H9 (cell line): ENCODE data around the gene HRAS. TPM values are rescaled to one million over a fixed set of nuclear protein-coding genes. Genes with fewer than 3 reads are reported as not detected.

ENCODE experiments used
- DNase-seq: peaks from one replicate; pipeline ENCODE4 v3.0.0-alpha.2; 2017
- H2AFZ ChIP-seq: one replicate; pipeline ENCODE4 v1.6.1; 2013; ENCODE audit warnings: mild to moderate bottlenecking, low read length, control low read depth, moderate library complexity
- H2AK5ac ChIP-seq: 2 replicates; pipeline ENCODE4 v1.6.1; 2013; ENCODE audit warnings: low read length, control low read depth, mixed read lengths; ENCODE audit not compliant: insufficient read length
- H2BK120ac ChIP-seq: one replicate; pipeline ENCODE4 v1.6.1; 2013; ENCODE audit warnings: low read depth, mild to moderate bottlenecking, low read length, control low read depth, inconsistent platforms; ENCODE audit not compliant: poor library complexity, severe bottlenecking
- H2BK12ac ChIP-seq: 2 replicates; pipeline ENCODE4 v1.6.1; 2013; ENCODE audit warnings: low read length, control low read depth, mixed read lengths, low read depth; ENCODE audit not compliant: insufficient read length
- H2BK15ac ChIP-seq: 2 replicates; pipeline ENCODE4 v1.6.1; 2013; ENCODE audit warnings: low read depth, low read length, control low read depth
- H2BK20ac ChIP-seq: one replicate; pipeline ENCODE4 v1.6.1; 2013; ENCODE audit warnings: low read depth, mild to moderate bottlenecking, low read length, control low read depth, inconsistent platforms; ENCODE audit not compliant: poor library complexity, severe bottlenecking
- H2BK5ac ChIP-seq: 2 replicates; pipeline ENCODE4 v1.6.1; 2013; ENCODE audit warnings: low read length, control low read depth, mixed read lengths; ENCODE audit not compliant: insufficient read length
- H3K14ac ChIP-seq: 2 replicates; pipeline ENCODE4 v1.6.1; 2013; ENCODE audit warnings: low read length, control low read depth; ENCODE audit not compliant: insufficient read depth
- H3K18ac ChIP-seq: 2 replicates; pipeline ENCODE4 v1.6.1; 2013; ENCODE audit warnings: low read depth, mild to moderate bottlenecking, mixed read lengths, low read length, control low read depth; ENCODE audit not compliant: insufficient read length
- H3K23ac ChIP-seq: 2 replicates; pipeline ENCODE4 v1.6.1; 2013; ENCODE audit warnings: low read length, control low read depth, mixed read lengths, low read depth; ENCODE audit not compliant: insufficient read length
- H3K23me2 ChIP-seq: 2 replicates; pipeline ENCODE4 v1.6.1; 2013; ENCODE audit warnings: low read depth, mild to moderate bottlenecking, mixed read lengths, low read length, control low read depth; ENCODE audit not compliant: insufficient read length, poor library complexity, severe bottlenecking
- H3K27ac ChIP-seq: 2 replicates; pipeline ENCODE4 v1.5.1; 2013; ENCODE audit warnings: low read length, control low read depth, mixed read lengths, low read depth; ENCODE audit not compliant: insufficient read length
- H3K27me3 ChIP-seq: 2 replicates; pipeline ENCODE4 v1.6.1; 2013; ENCODE audit warnings: low read length, control low read depth, inconsistent platforms; ENCODE audit not compliant: insufficient read depth
- H3K4ac ChIP-seq: 2 replicates; pipeline ENCODE4 v1.6.1; 2013; ENCODE audit warnings: low read depth, mild to moderate bottlenecking, control low read depth, inconsistent platforms, low read length, moderate library complexity
- H3K4me1 ChIP-seq: 2 replicates; pipeline ENCODE4 v1.6.1; 2013; ENCODE audit warnings: low read length, control low read depth, inconsistent platforms; ENCODE audit not compliant: insufficient read depth
- H3K4me2 ChIP-seq: 2 replicates; pipeline ENCODE4 v1.6.1; 2013; ENCODE audit warnings: low read length, control low read depth, mixed read lengths; ENCODE audit not compliant: insufficient read length, insufficient read depth
- H3K56ac ChIP-seq: 2 replicates; pipeline ENCODE4 v1.6.1; 2013; ENCODE audit warnings: low read depth, mild to moderate bottlenecking, mixed read lengths, low read length, control low read depth; ENCODE audit not compliant: insufficient read length
- H3K79me1 ChIP-seq: 2 replicates; pipeline ENCODE4 v1.6.1; 2013; ENCODE audit warnings: low read depth, mild to moderate bottlenecking, moderate library complexity, low read length, control low read depth, inconsistent platforms; ENCODE audit not compliant: insufficient read depth, poor library complexity, severe bottlenecking
- H3K79me2 ChIP-seq: 2 replicates; pipeline ENCODE4 v1.6.1; 2013; ENCODE audit warnings: low read length, control low read depth, inconsistent platforms; ENCODE audit not compliant: insufficient read depth
- H3K9ac ChIP-seq: 2 replicates; pipeline ENCODE4 v1.6.1; 2013; ENCODE audit warnings: low read length, control low read depth, mixed read lengths; ENCODE audit not compliant: insufficient read length; ENCODE audit errors: extremely low read depth
- H3K9me3 ChIP-seq: one replicate; pipeline ENCODE4 v1.6.1; 2013; ENCODE audit warnings: low read depth, low read length, inconsistent platforms; ENCODE audit not compliant: control insufficient read depth
- H3T11ph ChIP-seq: one replicate; pipeline ENCODE4 v1.6.1; 2013; ENCODE audit warnings: mild to moderate bottlenecking, low read length, control low read depth, inconsistent platforms
- H4K20me1 ChIP-seq: one replicate; pipeline ENCODE4 v1.6.1; 2013; ENCODE audit not compliant: control insufficient read depth, insufficient read length, insufficient read depth
- H4K5ac ChIP-seq: 2 replicates; pipeline ENCODE4 v1.6.1; 2013; ENCODE audit warnings: low read depth, mild to moderate bottlenecking, mixed read lengths, low read length, control low read depth; ENCODE audit not compliant: insufficient read length
- H4K8ac ChIP-seq: replicated peaks from 2 replicates; pipeline ENCODE4 v1.6.1; 2013; ENCODE audit warnings: low read length, control low read depth, mixed read lengths, low read depth; ENCODE audit not compliant: insufficient read length
- H4K91ac ChIP-seq: 2 replicates; pipeline ENCODE4 v1.6.1; 2013; ENCODE audit warnings: low read depth, mild to moderate bottlenecking, moderate library complexity, mixed read lengths, low read length, control low read depth; ENCODE audit not compliant: insufficient read length
- H3K27ac Mint-ChIP-seq, 3 experiments: 2 replicates in 2 of 3; 3 replicates in 1 of 3; pipeline ENCODE4 v1.8.0; 2020 to 2021; ENCODE audit warnings: mixed read lengths in 3 of 3, mild to moderate bottlenecking in 1 of 3, moderate library complexity in 1 of 3
- H3K27me3 Mint-ChIP-seq: 2 replicates; pipeline ENCODE4 v1.8.0; 2021; ENCODE audit warnings: low read depth, mild to moderate bottlenecking, moderate library complexity, mixed read lengths
- H3K36me3 Mint-ChIP-seq, 3 experiments: 2 replicates in 2 of 3; 3 replicates in 1 of 3; pipeline ENCODE4 v1.8.0; 2020 to 2021; ENCODE audit warnings: low read depth in 3 of 3, mixed read lengths in 3 of 3; ENCODE audit not compliant: insufficient read depth in 1 of 3
- H3K4me1 Mint-ChIP-seq, 2 experiments: 2 replicates each; pipeline ENCODE4 v1.8.0; 2020; ENCODE audit warnings: mixed read lengths in 2 of 2
- H3K4me3 Mint-ChIP-seq, 2 experiments: 2 replicates in 1 of 2; 3 replicates in 1 of 2; pipeline ENCODE4 v1.8.0; 2020 to 2021; ENCODE audit warnings: mild to moderate bottlenecking in 2 of 2, mixed read lengths in 2 of 2, moderate library complexity in 1 of 2
- H3K9me3 Mint-ChIP-seq, 2 experiments: 2 replicates in 1 of 2; 3 replicates in 1 of 2; pipeline ENCODE4 v1.8.0; 2020; ENCODE audit warnings: mild to moderate bottlenecking in 2 of 2, mixed read lengths in 2 of 2, moderate library complexity in 1 of 2
- WGBS: extraction: QIAGEN DNeasy Blood & Tissue Kit; methylation state at CpG from one replicate; pipeline ENCODE4 v1.1.7; 2013; ENCODE audit warnings: missing lambda C conversion rate, low lambda C conversion rate, mixed read lengths; ENCODE audit not compliant: insufficient read length; ENCODE audit errors: extremely low coverage; 5-methylcytosine and 5-hydroxymethylcytosine counted together
- total RNA-seq: library from RNA; stranded (reverse); gene quantifications from 2 replicates; pipeline ENCODE4 v1.2.1, GENCODE V29; 2021
- TF ChIP-seq, protein P1 (sequence below): fragments of 200-600 bp; sonication (generic); conservative IDR thresholded peaks from 3 replicates; pipeline ENCODE4 v1.8.0; 2021; ENCODE audit warnings: antibody characterized with exemption, mild to moderate bottlenecking

The HRAS gene
- total RNA-seq, 1 experiment from 2014 or later: 61.8 TPM

DNA sequence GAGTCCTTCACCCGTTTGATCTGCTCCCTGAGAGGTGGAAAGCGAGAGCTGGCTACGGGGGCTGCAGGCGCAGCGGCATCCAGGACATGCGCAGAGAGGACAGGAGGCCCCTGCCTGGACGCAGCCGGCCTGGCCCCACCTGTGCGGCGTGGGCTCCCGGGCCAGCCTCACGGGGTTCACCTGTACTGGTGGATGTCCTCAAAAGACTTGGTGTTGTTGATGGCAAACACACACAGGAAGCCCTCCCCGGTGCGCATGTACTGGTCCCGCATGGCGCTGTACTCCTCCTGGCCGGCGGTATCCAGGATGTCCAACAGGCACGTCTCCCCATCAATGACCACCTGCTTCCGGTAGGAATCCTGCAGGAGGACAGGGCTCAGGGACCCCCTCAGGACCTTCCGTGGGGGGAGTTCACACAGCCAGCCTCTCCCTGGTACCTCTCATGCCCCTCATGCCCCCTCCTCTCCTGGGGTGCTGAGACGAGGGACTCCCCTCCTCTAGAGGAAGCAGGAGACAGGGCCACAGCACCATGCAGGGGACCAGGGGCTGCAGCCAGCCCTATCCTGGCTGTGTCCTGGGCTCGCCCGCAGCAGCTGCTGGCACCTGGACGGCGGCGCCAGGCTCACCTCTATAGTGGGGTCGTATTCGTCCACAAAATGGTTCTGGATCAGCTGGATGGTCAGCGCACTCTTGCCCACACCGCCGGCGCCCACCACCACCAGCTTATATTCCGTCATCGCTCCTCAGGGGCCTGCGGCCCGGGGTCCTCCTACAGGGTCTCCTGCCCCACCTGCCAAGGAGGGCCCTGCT, 1.6 kb downstream of the HRAS start:
- Mint-ChIP-seq H3K36me3 (peaks cover 5 to 18% (median 10%) of the 10 kb centered on the region in 3 experiments; a peak in 5 of 7 replicates), H3K4me3 (peak overlapping the region; percentile 17 to 65; a peak in 4 of 5 replicates), H3K27ac (no peak overlapping the region), H3K9me3 (peaks cover 0 to 2% of the 10 kb centered on the region in 2 experiments; a peak in 1 of 5 replicates), H3K27me3 (peaks cover 16% of the 10 kb centered on the region), H3K4me1 (peaks cover 6 to 8% of the 10 kb centered on the region in 2 experiments; a peak in 2 of 4 replicates)
- H2BK12ac ChIP-seq: no peak overlapping the region
- peaks cover 19% of the 10 kb centered on the region for H3K23me2 ChIP-seq
- no peaks in the 10 kb centered on the region for H3K9me3 ChIP-seq
- H3K9ac ChIP-seq: no peak overlapping the region
- no peak overlapping the region for H3K4ac ChIP-seq
- no peaks in the 10 kb centered on the region for H3K4me1 ChIP-seq
- no peaks in the 10 kb centered on the region for H3K27me3 ChIP-seq
- no peaks in the 10 kb centered on the region for H3K79me1 ChIP-seq
- no peak overlapping the region for H2BK15ac ChIP-seq
- no peak overlapping the region for H2BK5ac ChIP-seq
- no peak overlapping the region for H2BK20ac ChIP-seq
- H3K4me2 ChIP-seq: no peak overlapping the region
- no peak overlapping the region for H3T11ph ChIP-seq
- no peak overlapping the region for H3K27ac ChIP-seq
- DNase-seq: no peak
- no peak overlapping the region for H3K23ac ChIP-seq
- no peak overlapping the region for H4K91ac ChIP-seq
- H4K20me1 ChIP-seq: no peaks in the 10 kb centered on the region
- no peak overlapping the region for H3K18ac ChIP-seq
- no peaks in the 10 kb centered on the region for H3K79me2 ChIP-seq
- no peak overlapping the region for H4K8ac ChIP-seq
- no CpG with 5 or more reads among the region's 37 CpGs for WGBS
- H2BK120ac ChIP-seq: no peak overlapping the region
- no peak overlapping the region for H3K56ac ChIP-seq
- no peak overlapping the region for H2AFZ ChIP-seq
- no peak overlapping the region for H2AK5ac ChIP-seq
- no peak overlapping the region for H3K14ac ChIP-seq
- H4K5ac ChIP-seq: no peak overlapping the region
- TF ChIP-seq, protein P1, sequence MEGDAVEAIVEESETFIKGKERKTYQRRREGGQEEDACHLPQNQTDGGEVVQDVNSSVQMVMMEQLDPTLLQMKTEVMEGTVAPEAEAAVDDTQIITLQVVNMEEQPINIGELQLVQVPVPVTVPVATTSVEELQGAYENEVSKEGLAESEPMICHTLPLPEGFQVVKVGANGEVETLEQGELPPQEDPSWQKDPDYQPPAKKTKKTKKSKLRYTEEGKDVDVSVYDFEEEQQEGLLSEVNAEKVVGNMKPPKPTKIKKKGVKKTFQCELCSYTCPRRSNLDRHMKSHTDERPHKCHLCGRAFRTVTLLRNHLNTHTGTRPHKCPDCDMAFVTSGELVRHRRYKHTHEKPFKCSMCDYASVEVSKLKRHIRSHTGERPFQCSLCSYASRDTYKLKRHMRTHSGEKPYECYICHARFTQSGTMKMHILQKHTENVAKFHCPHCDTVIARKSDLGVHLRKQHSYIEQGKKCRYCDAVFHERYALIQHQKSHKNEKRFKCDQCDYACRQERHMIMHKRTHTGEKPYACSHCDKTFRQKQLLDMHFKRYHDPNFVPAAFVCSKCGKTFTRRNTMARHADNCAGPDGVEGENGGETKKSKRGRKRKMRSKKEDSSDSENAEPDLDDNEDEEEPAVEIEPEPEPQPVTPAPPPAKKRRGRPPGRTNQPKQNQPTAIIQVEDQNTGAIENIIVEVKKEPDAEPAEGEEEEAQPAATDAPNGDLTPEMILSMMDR: no peak
